SKM-1 (cell line): ENCODE results near the gene GNGT2.

Experiments used
- DNase-seq: peaks from one replicate; lab custom pipeline; 2025; ENCODE audit not compliant: unreplicated experiment; lab: John Stamatoyannopoulos, UW

The GNGT2 gene

DNA sequence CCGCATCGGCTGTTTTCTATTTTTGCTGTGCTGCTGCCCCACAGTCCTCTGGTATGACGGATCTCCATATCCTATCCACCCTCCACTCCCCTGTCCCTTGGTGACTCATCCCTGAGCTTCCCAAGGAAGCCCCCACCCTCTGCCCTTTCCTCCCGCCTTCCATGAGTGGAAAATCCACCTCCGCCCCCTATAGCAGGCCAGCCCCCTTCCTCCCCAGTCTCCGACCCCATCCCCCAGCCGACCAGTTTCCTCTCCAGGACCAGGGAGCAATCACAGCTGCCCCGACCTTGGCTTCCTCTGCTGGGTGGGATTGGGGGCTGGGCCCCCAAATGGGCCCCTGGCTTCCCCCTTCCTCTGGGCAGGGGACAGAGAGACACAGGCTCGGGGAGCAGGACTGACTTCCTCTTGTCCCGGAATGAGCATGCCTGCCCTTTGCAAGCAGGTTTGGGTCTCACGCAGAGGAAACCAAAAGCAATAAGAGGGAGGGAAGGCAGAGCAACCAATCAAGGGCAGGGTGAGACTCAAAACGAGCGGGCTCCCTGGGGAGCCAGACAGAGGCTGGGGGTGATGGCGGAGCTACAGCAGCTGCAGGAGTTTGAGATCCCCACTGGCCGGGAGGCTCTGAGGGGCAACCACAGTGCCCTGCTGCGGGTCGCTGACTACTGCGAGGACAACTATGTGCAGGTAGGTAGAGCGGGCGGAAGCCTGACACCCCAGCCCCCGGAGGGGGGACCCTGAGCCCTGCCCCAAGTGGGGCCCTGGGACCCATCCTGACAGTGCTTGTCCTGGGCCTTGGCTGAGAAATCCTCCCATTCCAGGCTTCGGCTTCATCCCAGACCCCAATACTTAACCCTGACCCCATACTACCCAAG, at the start of gene GNGT2, which contains the start of gene ABI3:
Gene GNGT2, minus strand, starts transcription at position 417 of the 872 bp plus-strand sequence. CDS start 3,152 bp downstream, outside the sequence.
Gene ABI3, plus strand, starts transcription at position 550 of the 872 bp plus-strand sequence. Its CDS starts 18 bp downstream, at position 568.
- peak; percentile 56 for DNase-seq

DNA sequence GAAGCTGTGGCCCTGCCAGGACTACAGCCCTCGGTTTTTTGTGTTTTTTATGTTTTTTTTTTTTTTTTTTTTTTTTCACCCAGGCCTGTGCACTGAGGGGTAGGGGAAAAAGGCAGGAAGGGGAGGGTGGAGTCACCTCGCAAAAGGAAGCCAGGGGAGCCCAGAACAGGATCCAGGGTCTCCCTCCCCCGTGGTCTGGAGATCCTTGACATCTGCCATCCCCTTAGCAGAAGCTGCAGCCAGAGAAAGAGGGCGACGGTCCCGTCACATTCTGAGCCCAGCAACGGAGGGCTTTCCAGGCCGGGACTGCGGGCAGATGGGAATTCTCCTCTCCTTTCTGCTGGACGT, 49.3 kb upstream of the GNGT2 start:
- no peak for DNase-seq

DNA sequence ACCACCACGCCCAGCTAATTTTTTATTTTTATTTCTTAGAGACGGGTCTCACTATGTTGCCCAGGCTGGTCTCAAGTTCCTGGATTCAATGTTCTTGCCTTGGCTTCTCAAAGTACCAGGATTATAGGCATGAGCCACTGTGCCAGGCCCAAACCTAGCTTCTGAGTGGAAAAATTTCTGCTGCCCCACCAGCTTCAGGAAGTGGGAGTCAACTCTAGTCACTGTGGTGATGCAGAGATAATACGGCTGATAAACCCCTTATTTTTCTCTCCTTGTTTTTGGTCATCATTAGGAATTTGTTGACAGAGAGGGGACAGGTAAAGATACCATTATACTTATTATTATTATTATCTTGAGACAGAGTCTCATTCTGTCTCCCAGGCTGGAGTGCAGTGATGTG, 48.0 kb upstream of the GNGT2 start:
- DNase-seq: no peak

DNA sequence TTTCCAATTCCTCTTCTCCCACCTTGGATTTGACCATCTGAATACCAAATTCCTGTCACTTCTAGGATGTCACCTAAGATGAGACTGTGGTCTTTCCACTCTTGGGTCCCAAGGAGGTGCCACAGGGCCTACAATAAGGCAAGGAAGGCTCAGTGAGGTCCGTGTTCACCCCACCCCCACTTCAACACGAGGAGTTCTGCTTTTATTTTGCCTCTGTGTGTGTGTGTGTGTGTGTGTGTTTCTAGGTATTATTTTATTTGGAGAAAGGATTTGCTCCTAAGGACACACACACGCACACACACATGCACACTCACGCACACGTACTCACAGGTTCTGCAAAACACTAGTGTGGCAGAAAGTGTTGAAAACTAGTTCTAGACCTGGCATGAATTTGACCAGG, 44.8 kb upstream of the GNGT2 start:
- DNase-seq: no peak

DNA sequence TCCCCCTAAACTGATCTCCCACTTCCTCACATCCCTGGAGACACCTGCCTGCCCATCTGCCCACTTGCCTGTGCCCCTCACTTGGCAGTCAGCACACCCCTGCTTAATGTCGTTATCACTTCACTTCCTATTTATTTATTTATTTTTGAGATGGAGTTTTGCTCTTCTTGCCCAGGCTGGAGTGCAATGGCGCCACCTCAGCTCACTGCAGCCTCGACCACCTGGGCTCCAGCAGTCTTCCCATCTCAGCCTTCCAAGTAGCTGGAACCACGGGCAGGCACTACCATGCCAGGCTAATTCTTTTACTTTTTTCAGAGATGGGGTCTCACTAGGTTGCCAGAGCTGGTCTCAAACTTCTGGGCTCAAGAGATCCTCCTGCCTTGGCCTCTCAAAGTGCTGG, 43.7 kb upstream of the GNGT2 start:
- DNase-seq: no peak

DNA sequence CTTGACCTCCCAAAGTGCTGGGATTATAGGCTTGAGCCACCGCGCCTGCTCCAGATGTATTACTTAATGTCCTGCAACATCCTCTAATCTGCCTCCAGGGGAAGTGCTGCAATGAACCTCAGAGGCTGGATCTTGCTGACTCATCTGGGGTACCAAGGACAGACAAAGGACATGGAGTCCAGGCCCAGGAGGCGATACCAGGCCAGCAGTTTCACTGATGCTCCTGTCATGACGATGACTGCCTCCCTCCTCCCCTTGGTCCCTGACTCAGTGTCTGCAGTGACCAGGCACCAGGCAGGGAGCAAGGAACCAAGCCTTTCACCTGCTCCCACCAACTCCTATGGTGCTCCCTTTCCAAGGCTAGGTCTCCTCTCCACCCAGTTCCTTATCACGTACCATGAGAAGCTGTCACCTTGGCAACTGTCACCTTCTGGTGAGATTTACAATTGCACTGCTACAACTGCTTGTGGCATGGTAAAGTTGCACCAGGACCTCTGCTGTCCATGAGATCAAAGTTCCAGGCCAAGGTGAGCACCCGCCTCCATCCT, 41.8 kb upstream of the GNGT2 start:
- DNase-seq: peak; percentile 86

DNA sequence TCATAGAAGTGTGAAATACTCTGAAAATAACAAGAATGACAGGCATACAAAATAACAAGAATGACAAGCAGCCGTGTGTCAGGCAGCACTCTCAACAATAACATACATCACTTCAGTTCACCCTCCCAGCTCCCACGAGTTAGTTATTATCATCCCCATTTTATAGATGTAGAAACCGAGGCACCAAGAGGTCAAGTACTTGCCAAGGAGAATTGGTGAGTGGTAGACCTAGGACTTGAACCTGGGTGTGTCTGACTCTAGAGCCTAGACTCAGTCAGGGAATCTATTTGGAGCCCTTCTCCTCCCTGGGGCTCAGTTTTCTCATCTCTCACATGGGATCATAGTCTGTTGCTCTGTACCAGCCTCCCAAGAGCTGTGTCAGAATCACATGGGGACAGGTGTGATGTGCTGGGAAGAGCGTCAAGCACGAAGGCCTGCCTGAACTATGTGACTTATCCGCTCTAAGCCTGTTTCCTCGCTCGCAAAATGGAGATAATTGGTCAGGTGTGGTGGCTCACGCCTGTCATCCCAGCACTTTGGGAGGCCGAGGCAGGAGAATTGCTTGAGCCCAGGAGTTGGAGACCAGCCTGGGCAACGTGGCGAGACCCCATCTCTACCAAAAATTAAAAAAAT, 39.6 kb upstream of the GNGT2 start:
- DNase-seq: no peak

DNA sequence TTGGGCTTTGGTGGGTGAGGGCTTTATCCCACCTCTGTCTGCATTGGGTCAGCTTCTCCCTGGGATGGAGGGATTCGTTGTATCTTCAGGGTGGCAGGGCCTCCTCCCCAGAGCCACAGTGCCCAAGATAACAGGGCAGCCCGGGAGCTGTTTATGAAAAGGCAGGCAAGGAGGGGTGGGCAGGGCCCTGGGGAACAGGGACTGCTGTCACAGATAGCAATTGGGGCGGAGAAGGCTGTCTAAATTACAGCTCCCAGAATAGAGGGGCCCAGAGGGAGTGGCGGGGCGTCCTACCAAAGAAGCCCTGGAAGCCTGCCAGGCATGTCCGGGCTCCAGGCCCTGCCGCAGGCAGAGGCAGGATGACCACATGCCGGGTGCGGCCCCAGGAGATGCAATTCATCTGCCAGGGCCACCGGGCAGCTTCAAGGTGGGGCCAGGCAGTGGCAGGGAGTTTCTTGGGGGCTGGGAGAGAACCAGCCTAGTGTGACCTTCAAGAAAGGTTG, 39.0 kb upstream of the GNGT2 start:
- no peak for DNase-seq

DNA sequence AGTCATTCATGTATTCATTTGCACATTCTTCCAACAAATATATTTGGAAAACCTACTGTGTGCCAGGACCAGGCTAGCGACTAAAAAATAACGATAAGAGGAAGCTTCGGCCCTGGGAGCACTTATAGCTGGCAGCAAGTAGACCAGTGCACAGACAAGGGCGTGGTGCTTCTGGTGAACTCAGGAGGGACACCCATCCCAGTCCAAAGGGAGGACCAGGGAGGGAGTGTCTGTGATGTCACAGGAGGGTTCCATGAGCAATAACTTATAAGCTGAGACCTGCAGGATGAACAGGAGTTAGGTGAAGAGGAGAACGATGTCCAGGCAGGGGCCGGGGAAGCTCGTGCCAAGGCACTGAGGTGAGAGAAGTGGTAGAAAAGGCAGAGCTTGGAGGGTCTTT, 37.6 kb upstream of the GNGT2 start:
- no peak for DNase-seq

DNA sequence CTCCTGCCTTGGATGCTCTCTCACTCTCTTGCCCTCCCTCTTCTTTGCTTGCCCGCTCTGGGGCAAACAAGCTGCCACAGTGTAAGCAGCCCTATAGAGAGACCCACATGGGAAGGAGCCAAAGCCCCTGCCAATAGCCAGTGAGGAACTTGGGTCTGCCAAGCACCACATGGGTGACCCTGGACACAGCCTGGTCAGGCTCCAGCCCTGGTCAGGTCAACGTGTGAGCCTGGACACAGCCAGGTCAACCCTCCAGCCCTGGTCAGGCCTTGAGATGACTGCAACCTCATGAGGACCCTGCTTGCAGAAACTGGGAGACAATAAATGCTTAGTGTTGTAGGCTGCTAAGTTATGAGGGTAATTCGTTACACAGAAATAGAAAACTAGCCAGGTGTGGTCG, 34.5 kb upstream of the GNGT2 start:
- no peak for DNase-seq

DNA sequence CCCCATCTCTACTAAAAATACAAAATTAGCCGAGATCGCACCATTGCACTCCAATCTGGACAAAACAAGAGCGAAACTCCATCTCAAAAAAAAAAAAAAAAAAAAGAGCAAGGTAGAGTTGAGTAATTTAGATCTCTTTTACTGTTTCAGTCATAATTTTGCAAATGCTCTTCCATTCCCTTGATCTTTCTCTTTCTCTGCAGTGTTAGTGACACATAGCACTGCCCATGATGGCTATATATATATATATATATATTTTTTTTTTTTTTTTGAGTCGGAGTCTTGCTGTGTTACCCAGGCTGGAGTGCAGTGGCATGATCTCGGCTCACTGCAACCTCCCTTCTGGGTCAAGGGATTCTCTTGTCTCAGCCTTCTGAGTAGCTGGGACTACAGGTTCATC, 32.4 kb upstream of the GNGT2 start:
- no peak for DNase-seq

DNA sequence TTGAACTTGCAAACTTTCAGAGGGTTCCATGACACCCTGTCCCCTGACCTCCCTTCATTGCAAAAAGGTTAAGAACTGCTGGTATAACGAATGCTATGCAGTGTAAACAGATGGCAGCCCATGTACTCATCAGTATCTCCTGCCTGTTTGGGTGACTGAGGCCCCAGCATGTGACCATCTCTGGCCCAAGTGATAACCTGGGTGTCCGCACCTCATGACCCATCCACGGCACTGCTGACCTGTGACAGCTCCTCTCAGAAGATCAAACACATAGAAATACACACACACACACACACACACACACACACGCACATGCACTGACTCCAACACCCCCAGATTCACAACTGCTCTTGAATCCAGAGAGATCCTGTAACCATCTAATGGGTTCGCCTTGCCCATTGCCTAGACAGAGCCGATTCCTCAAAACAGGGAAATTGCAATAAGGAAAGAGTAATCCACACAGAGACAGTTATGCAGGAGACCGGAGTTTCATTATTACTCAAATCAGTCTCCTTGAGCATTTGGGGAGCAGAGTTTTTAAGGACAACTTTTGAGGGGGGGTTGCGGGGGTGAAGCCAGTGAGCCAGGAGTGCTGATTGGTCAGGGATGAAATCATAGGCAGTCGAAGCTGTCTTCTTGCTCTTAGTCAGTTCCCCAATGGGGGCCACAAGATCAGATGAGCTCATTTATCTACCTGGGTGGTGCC, 31.5 kb upstream of the GNGT2 start:
- DNase-seq: no peak

DNA sequence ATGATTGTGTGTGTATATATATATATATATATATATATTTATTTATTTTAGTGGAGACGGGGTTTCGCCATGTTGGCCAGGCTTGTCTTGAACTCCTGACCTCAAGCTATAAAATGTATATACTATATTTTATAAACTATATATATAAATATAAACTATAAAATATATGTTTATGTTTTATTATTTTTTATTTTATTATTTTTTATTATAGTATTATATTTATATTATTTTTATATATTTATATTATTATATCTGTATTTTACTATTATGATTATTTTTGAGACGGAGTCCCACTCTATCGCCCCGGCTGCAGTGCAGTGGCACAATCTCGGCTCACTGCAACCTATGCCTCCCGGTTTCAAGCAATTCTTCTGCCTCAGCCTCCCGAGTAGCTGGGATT, 30.7 kb upstream of the GNGT2 start:
- no peak for DNase-seq

DNA sequence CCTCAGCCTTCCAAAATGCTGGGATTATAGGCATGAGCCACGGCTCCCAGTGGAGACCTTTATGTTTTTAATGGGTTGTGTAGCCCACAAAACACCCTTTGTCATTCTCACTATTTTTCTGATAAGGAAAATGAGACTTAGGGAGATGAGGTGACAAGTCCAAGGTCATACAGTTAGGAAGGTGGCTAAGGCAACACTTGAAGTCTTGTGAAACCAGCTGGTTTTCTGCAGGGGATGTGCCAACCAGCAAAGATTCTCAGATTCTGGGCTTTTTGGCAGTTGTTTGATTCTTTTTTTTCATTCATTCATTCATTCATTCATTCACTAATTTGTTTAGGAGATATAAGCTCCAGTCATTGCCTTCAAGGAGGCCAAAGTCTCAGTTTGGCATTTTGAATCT, 30.2 kb upstream of the GNGT2 start:
- no peak for DNase-seq

DNA sequence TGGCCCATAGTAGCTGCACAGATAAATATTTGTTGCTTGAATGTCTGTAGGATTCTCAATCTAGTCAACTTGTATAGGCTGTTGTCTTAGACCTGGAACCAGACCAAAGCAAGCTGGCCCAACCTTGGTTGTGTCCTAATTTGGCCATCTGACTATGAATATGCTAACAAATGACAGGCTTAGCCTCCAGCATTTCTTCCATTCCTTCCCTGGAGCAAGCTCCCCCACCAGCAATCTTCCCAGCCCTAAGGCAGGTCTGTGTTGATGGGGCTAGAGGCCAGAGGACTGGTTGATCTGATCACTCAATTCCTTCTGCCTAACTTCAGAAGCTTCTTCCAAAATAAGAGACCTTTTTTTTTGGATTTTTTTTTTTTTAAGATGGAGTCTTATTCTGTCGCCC, 29.6 kb upstream of the GNGT2 start:
- DNase-seq: no peak

DNA sequence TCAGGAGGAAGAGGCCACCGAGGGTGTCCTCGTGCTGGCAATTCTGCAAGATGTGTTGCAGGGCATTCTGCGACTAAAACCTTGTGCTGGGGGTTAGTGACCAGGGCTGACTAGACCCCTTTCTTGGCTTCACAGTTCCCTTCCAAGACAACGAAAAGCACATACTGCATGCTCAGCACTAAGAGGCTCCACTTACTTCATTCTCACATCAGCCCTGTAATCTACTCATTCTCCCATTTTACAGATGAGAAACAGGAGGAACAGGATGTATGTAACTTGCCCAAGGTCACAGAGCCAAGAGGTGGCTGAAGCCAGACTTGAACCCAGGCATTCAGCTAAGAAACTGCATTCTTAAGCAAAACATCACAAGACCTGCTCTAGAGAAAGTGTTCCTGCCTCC, 25.5 kb upstream of the GNGT2 start:
- no peak for DNase-seq

DNA sequence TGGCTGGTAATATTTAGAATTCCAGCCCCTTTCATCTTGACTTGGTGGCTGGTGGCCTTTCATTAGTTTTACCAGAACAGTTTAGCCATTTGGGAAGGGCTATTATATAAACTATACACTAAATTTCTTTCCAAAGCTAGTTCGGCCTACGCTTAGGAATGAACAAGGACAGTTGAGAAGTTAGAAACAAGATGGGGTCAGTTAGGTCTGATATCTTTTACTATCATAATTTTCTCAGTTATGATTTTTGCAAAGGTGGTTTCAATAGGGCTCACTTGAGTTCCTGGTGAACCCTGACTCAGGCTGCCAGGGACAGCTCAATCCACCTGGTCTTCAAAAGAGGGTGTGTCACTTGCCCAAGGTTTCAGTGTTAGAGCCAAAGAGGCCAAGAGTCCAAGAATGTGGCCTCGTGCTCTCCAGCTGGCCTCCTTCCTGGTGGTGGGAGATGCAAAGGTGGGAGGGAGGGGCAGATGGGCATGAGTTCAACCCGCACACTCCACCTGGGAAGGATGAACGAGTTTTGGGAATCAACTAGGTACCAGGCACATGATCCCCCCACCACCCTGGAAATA, 24.2 kb upstream of the GNGT2 start:
- DNase-seq: no peak

DNA sequence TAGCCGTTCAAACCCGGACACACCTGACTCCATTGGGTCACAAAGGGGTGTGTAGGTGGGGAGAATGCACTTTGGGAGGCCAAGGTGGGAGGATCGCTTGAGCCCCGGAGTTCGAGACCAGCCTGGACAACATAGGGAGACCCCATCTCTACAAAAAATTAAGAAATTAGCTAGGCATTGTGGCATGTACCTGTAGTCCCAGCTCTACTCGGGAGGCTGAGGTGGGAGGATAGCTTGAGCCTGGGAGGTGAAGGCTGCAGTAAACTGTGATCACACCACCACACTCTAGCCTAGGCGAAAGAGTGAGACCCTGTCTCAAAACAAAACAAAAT, 21.2 kb upstream of the GNGT2 start:
- no peak for DNase-seq

DNA sequence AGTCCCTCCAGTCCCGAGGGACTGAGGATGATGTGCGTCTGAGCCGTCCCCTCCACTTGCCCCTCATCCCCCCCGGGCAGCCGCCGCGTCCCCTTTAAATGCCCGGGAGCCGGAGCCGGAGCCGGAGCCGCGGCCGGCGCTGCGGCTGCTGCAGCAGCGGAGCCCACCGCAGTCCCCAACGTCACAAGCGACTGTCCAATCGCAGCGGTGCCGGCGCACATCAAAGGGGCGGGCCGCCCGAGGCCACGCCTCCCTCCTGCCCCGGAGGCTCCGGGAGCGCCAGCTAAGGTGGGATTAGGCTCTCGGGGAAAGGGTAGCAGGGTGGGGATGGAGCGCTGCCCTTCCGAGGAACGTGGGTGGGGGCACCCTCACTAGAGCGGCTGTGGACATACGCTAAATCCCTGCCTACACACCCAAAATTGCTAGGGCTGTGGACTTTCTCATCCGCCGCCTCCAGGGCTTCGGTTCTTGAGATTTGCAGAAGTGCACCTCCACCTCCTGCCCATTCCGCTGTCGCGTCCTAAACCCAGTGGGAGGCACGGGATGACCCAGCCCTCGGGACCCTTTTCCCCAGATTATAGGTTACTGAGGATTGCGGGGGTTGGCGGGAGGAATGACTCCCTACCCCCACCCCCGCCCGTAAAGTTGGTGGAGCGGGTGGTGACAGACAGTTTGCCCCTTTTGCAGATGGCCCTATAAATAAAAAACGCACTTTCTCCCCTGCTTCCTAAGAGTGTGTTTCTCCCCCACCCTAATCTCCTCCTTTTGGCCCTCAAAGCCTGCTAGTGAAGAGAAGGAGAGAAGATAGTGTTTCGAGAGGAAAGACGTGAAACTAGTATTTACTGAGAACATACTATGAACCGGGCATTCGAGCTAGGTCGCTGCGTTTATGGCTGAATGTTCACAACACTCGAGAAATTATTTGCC, 20.5 kb upstream of the GNGT2 start, which contains the start of gene PHOSPHO1:
Gene PHOSPHO1, minus strand, starts transcription at position 152 of the 927 bp plus-strand sequence. CDS start 4,096 bp downstream, outside the sequence.
- DNase-seq: peak; percentile 46
